ENCODE data around the gene WRAP73. TPM values are rescaled to one million over a fixed set of nuclear protein-coding genes. Genes with fewer than 3 reads are reported as not detected.

WRAP73 gene
- total and polyA plus RNA-seq, 3 experiments from 2014 or later, result 26.1 to 33.8 (median 30.7) TPM

DNA sequence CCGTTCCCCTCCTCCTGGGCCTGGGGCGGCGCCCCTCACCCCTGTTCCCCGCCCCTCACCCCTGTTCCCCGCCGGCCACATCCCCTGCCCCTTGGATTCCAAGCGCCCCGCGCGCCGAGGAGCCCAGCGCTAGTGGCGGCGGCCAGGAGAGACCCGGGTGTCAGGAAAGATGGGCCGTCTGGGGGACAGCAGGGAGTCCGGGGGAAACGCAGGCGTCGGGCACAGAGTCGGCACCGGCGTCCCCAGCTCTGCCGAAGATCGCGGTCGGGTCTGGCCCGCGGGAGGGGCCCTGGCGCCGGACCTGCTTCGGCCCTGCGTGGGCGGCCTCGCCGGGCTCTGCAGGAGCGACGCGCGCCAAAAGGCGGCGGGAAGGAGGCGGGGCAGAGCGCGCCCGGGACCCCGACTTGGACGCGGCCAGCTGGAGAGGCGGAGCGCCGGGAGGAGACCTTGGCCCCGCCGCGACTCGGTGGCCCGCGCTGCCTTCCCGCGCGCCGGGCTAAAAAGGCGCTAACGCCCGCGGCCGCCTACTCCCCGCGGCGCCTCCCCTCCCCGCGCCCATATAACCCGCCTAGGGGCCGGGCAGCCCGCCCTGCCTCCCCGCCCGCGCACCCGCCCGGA, 2.1 kb upstream of the WRAP73 start, which contains the start of gene TP73:
Gene TP73 (plus strand): TSS at position 587 of the 618 bp plus-strand sequence. CDS start 29,850 bp downstream, outside the sequence.
- H3K36me3 Mint-ChIP-seq, result peaks cover 0 to 17% (median 4%) of the 10 kb centered on the region in 3 donors
- H3K9me3 Mint-ChIP-seq, result peaks cover 0 to 2% (median 0%) of the 10 kb centered on the region in 5 donors
- H3K27me3 ChIP-seq (ENCODE audit: insufficient read depth, low read length, poor library complexity, severe bottlenecking), result peaks cover 20% of the 10 kb centered on the region
- H3K27ac Mint-ChIP-seq, result peak within 1 kb of the TSS in 1 of 8 donors; percentile 23
- peak in 1 of 5 donors; percentile 7 for DNase-seq
- H3K27ac ChIP-seq (ENCODE audit: low read depth, low read length), result no peak within 1 kb of the TSS
- H3K4me3 ChIP-seq (ENCODE audit: low read length), result no peak within 1 kb of the TSS
- peak within 1 kb of the TSS; percentile 20 to 76 (median 46) for H3K4me3 Mint-ChIP-seq
- peaks cover 25 to 45% of the 10 kb centered on the region in 2 donors for H3K27me3 Mint-ChIP-seq
- POLR2A ChIA-PET, result no interaction called here
- H3K9me3 ChIP-seq (ENCODE audit: low read length), result no peaks in the 10 kb centered on the region
- H3K36me3 ChIP-seq (ENCODE audit: insufficient read depth, low read length), result peaks cover 1% of the 10 kb centered on the region
- CTCF ChIA-PET, result no interaction called here
- peaks cover 23 to 41% (median 32%) of the 10 kb centered on the region in 3 donors for H3K4me1 Mint-ChIP-seq
- peaks cover 32% of the 10 kb centered on the region for H3K4me1 ChIP-seq (ENCODE audit: insufficient read depth, low read length)

DNA sequence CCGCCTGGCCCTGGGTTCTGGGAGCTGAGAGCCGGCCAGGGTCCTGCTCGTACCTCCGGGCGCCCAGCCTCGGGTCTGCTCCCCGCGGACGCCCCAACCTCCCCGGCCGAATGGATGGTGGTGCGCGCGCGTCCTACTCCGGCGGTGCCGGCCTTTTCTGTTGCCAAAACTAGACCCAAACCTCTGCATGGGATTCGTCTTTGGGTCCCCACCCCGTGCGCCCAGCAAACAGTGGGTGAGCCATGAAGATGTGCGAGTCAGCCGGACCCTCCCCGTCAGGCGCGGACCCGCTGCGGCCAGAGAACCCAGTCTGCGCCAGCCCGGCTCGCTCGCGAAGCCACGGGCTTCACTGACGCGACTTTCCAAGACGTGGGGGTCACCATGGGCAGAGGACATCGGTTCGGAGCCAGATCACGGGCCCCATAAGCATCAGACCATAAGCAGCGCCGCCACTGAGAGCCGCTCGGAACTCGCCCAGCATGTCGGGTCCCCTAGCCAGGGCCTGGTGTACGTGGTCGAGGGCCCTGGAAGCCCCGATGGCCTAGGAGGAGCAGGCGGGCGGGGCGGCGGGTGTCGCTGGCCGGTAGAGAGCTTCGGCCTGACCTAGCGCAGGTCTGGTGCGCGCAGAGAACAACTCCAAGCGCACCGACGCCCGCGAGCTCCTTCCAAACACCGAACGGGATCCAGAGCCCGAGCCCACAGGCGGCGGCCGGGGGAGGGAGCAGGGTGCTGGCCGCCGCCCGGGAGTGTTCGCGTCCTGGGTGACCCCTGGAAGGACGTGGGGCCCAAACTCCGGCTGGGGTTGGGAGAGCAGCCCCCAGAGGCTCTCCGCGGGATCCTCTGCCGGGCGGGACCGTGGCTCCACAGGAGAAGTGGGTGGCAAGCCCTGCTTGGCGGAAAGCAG, 1.4 kb upstream of the WRAP73 start:
- H3K27me3 ChIP-seq (ENCODE audit: insufficient read depth, low read length, poor library complexity, severe bottlenecking), result peaks cover 20% of the 10 kb centered on the region
- peaks cover 32% of the 10 kb centered on the region for H3K4me1 ChIP-seq (ENCODE audit: insufficient read depth, low read length)
- H3K4me1 Mint-ChIP-seq, result peaks cover 23 to 43% (median 32%) of the 10 kb centered on the region in 3 donors
- no peak overlapping the region for H3K27ac ChIP-seq (ENCODE audit: low read depth, low read length)
- peaks cover 24 to 38% of the 10 kb centered on the region in 2 donors for H3K27me3 Mint-ChIP-seq
- H3K4me3 ChIP-seq (ENCODE audit: low read length), result no peak overlapping the region
- H3K9me3 ChIP-seq (ENCODE audit: low read length), result no peaks in the 10 kb centered on the region
- H3K9me3 Mint-ChIP-seq, result peaks cover 0 to 2% (median 0%) of the 10 kb centered on the region in 5 donors
- DNase-seq, result peak in 1 of 5 donors; percentile 8
- H3K36me3 ChIP-seq (ENCODE audit: insufficient read depth, low read length), result peaks cover 9% of the 10 kb centered on the region
- peaks cover 0 to 24% (median 4%) of the 10 kb centered on the region in 3 donors for H3K36me3 Mint-ChIP-seq
- ChIA-PET CTCF (interaction anchor here (1.2 kb wide), 1 partner anchor 30 kb away, joined by 3 read pairs; no protein-coding TSS in a partner anchor), POLR2A (no interaction called here)
- H3K4me3 Mint-ChIP-seq, result peak overlapping the region; percentile 36 to 67 (median 62)
- no peak overlapping the region for H3K27ac Mint-ChIP-seq

DNA sequence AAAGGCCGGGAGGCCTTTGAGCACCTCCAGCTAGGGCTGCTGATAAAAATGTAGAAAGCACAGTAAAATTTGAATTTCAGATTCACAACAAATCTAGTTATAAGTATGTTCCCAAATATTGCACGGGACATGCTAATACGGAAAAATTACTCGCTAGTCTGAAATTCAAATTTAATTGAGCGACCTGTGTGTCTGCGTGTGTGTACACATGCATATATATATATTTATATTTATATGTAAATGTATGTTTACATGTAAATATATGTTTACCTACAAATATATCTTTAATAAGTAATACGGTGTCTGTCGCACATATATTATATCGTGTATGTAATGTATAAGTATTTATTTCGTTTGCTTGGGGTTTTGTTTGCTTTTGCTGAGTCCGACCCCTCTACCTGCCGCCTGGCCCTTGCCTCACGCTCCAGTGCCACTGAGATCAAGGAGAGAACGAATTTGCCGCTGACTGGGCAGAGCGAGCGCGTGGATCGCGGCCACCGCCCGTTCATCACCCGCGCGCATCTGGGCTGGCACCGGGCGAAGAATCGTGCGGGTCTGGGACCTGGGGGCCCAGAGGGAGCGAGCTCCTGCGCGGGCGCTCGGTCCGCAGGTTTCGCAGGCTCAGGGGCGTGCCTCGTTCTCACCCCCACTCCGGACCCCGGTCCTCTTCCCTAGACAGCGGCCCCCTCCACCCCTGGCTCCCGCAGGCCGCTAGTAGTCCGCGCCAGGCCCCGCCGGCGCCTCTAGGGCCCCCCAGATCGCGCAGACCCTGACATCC, 534 bp upstream of the WRAP73 start:
- Mint-ChIP-seq H3K27ac (peak overlapping the region in 6 of 8 donors; percentile 31 to 76 (median 51)), H3K4me3 (peak overlapping the region; percentile 74 to 87 (median 84)), H3K9me3 (peaks cover 0 to under 1% (median 0%) of the 10 kb centered on the region in 5 donors), H3K36me3 (peaks cover 0 to 33% (median 6%) of the 10 kb centered on the region in 3 donors), H3K4me1 (peaks cover 23 to 43% (median 32%) of the 10 kb centered on the region in 3 donors), H3K27me3 (peaks cover 21 to 31% of the 10 kb centered on the region in 2 donors)
- DNase-seq, result peak in 1 of 5 donors; percentile 15
- Histone ChIP-seq H3K27ac (ENCODE audit: low read depth, low read length) (no peak overlapping the region), H3K27me3 (ENCODE audit: insufficient read depth, low read length, poor library complexity, severe bottlenecking) (peaks cover 20% of the 10 kb centered on the region), H3K9me3 (ENCODE audit: low read length) (no peaks in the 10 kb centered on the region), H3K4me1 (ENCODE audit: insufficient read depth, low read length) (peaks cover 32% of the 10 kb centered on the region), H3K36me3 (ENCODE audit: insufficient read depth, low read length) (peaks cover 10% of the 10 kb centered on the region), H3K4me3 (ENCODE audit: low read length) (peak overlapping the region; percentile 88)
- CTCF ChIA-PET, result interaction anchor here (1.2 kb wide), 1 partner anchor 29 kb away, joined by 3 read pairs; no protein-coding TSS in a partner anchor
- POLR2A ChIA-PET, result no interaction called here

DNA sequence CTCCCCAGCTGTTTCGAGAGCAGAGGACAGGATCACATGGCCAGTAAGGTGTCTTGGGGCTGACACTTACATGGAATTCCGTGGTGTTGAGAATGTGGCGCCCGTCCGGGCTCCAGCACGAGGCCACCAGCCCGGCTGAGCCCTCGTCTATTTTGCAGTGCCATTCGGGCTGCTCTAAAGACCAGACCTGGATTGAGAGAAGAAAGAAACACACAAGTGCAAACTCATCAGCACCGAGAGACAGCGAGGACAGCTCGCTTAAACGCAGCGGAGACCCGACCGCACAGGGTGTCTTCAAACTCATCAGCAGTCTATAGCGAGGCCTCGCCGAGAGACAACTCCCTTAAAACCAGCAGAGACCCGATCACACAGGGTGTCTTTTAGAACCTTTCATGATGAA, 3.3 kb downstream of the WRAP73 start:
- Histone ChIP-seq H3K36me3 (ENCODE audit: insufficient read depth, low read length) (peaks cover 10% of the 10 kb centered on the region), H3K27me3 (ENCODE audit: insufficient read depth, low read length, poor library complexity, severe bottlenecking) (peaks cover 12% of the 10 kb centered on the region), H3K4me1 (ENCODE audit: insufficient read depth, low read length) (peaks cover 29% of the 10 kb centered on the region), H3K27ac (ENCODE audit: low read depth, low read length) (no peak overlapping the region), H3K9me3 (ENCODE audit: low read length) (no peaks in the 10 kb centered on the region), H3K4me3 (ENCODE audit: low read length) (no peak overlapping the region)
- H3K4me3 Mint-ChIP-seq, result peak overlapping the region in 1 of 7 donors; percentile 61
- H3K4me1 Mint-ChIP-seq, result peaks cover 23 to 39% (median 39%) of the 10 kb centered on the region in 3 donors
- no peaks in the 10 kb centered on the region for H3K9me3 Mint-ChIP-seq
- DNase-seq, result no peak
- peaks cover 7 to 9% of the 10 kb centered on the region in 2 donors for H3K27me3 Mint-ChIP-seq
- ChIA-PET POLR2A (no interaction called here), CTCF (no interaction called here)
- H3K36me3 Mint-ChIP-seq, result peaks cover 0 to 57% (median 16%) of the 10 kb centered on the region in 3 donors
- H3K27ac Mint-ChIP-seq, result no peak overlapping the region

DNA sequence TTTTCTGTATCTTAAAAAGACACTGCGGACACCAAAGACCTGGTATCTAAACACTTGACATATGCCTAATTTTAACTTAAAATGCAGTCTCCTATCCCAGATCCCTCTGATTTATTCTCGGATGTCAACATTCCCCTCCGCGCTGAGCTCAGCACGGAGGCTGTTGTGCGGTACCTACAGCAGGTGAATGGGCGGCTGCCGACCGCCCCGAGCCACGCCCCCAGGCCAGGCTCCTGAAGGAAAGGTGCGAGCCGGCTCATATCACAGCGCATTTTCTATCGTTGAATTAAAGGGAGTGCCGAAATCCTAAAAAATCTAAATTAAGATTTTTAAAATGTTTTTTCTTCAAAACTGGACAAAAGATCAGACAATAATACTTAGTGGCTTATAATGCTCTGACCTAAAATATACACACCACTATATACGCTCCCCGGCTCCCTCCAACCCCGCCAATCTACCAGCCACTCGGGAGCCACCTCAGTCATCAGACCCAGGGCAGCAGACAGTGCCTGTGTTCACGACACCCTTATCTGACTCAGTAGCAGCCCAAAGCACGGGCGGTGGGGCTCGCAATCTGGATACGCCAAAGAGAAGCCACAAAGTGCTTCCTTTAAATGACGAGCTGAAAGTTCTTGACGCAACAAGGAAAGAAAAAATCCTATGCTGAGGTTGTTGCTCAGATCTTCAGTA, 4.1 kb downstream of the WRAP73 start:
- Histone ChIP-seq H3K4me1 (ENCODE audit: insufficient read depth, low read length) (peaks cover 22% of the 10 kb centered on the region), H3K4me3 (ENCODE audit: low read length) (no peak overlapping the region), H3K36me3 (ENCODE audit: insufficient read depth, low read length) (peaks cover 10% of the 10 kb centered on the region), H3K27me3 (ENCODE audit: insufficient read depth, low read length, poor library complexity, severe bottlenecking) (peaks cover 5% of the 10 kb centered on the region), H3K27ac (ENCODE audit: low read depth, low read length) (no peak overlapping the region), H3K9me3 (ENCODE audit: low read length) (no peaks in the 10 kb centered on the region)
- CTCF ChIA-PET, result interaction anchor here (1.2 kb wide), 1 partner anchor 16 kb away, joined by 3 read pairs; no protein-coding TSS in a partner anchor
- DNase-seq, result no peak
- Mint-ChIP-seq H3K36me3 (peaks cover 0 to 59% (median 17%) of the 10 kb centered on the region in 3 donors), H3K9me3 (no peaks in the 10 kb centered on the region), H3K27ac (no peak overlapping the region), H3K4me1 (peaks cover 21 to 36% (median 32%) of the 10 kb centered on the region in 3 donors), H3K27me3 (peaks cover 3% of the 10 kb centered on the region in 2 donors), H3K4me3 (peak overlapping the region in 1 of 7 donors; percentile 13)
- POLR2A ChIA-PET, result no interaction called here

DNA sequence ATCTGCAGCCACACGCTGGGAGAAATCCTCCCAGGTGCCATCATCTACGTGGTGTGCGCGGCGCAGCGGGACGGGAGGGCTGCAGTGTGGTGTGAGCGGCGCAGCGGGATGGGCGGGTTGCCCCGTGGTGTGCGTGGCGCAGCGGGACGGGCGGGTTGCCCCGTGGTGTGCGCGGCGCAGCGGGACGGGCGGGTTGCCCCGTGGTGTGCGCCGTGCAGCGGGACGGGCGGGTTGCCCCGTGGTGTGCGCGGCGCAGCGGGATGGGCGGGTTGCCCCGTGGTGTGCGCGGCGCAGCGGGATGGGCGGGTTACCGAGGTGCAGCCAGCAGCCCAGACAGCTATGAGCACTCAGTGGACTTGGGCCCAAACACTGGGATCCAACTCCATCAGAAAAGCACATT, 4.7 kb downstream of the WRAP73 start:
- Histone ChIP-seq H3K4me3 (ENCODE audit: low read length) (no peak overlapping the region), H3K4me1 (ENCODE audit: insufficient read depth, low read length) (peaks cover 17% of the 10 kb centered on the region), H3K27me3 (ENCODE audit: insufficient read depth, low read length, poor library complexity, severe bottlenecking) (no peaks in the 10 kb centered on the region), H3K27ac (ENCODE audit: low read depth, low read length) (no peak overlapping the region), H3K36me3 (ENCODE audit: insufficient read depth, low read length) (peaks cover 10% of the 10 kb centered on the region), H3K9me3 (ENCODE audit: low read length) (no peaks in the 10 kb centered on the region)
- Mint-ChIP-seq H3K27me3 (peaks cover 0 to 2% of the 10 kb centered on the region in 2 donors), H3K27ac (no peak overlapping the region), H3K36me3 (peaks cover 0 to 59% (median 17%) of the 10 kb centered on the region in 3 donors), H3K9me3 (no peaks in the 10 kb centered on the region), H3K4me3 (no peak overlapping the region), H3K4me1 (peaks cover 19 to 31% (median 28%) of the 10 kb centered on the region in 3 donors)
- ChIA-PET POLR2A (no interaction called here), CTCF (interaction anchor here (1.2 kb wide), 1 partner anchor 15 kb away, joined by 3 read pairs; no protein-coding TSS in a partner anchor)
- no peak for DNase-seq

DNA sequence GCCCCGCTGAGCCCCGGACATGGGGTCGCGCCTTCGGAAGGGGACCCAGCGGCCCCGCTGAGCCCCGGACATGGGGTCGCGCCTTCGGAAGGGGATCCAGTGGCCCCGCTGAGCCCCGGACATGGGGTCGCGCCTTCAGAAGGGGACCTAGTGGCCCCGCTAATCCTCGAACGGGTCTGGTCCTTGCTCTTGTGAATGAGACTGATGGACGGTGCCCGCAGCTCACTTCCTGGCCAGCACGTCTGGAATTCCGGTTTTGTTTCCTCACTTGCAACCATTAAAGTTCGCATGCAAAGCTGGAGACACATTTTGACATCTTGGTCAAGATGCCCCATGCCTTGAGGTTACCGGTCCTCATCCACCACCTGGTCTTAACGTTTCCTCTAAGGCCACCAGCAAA, 5.6 kb downstream of the WRAP73 start:
- Histone ChIP-seq H3K9me3 (ENCODE audit: low read length) (no peaks in the 10 kb centered on the region), H3K36me3 (ENCODE audit: insufficient read depth, low read length) (peaks cover 10% of the 10 kb centered on the region), H3K27me3 (ENCODE audit: insufficient read depth, low read length, poor library complexity, severe bottlenecking) (no peaks in the 10 kb centered on the region), H3K27ac (ENCODE audit: low read depth, low read length) (no peak overlapping the region), H3K4me1 (ENCODE audit: insufficient read depth, low read length) (peaks cover 12% of the 10 kb centered on the region), H3K4me3 (ENCODE audit: low read length) (no peak overlapping the region)
- ChIA-PET POLR2A (no interaction called here), CTCF (no interaction called here)
- H3K9me3 Mint-ChIP-seq, result no peaks in the 10 kb centered on the region
- peaks cover 0 to 65% (median 17%) of the 10 kb centered on the region in 3 donors for H3K36me3 Mint-ChIP-seq
- DNase-seq, result no peak
- no peaks in the 10 kb centered on the region for H3K27me3 Mint-ChIP-seq
- H3K4me1 Mint-ChIP-seq, result peaks cover 16 to 26% (median 22%) of the 10 kb centered on the region in 3 donors
- no peak overlapping the region for H3K27ac Mint-ChIP-seq
- no peak overlapping the region for H3K4me3 Mint-ChIP-seq
